Keratinocyte (primary cell): ENCODE measurements around the gene RPL18. TPM values are rescaled to one million over a fixed set of nuclear protein-coding genes. Genes with fewer than 3 reads are reported as not detected.

Source experiments
- DNase-seq: peaks from one replicate; pipeline ENCODE4 v3.0.0-alpha.2; 2011; ENCODE audit warnings: low read depth, missing footprints, low spot score
- FAIRE-seq: peaks from 2 replicates; lab custom pipeline; 2011; peaks lifted over from hg19 to GRCh38; lab: Jason Lieb, UNC
- H2AFZ ChIP-seq: 2 replicates; pipeline ENCODE4 v1.6.0; 2012; ENCODE audit warnings: low read length, control low read depth, inconsistent platforms; ENCODE audit not compliant: control insufficient read depth
- H3K27ac ChIP-seq: 2 replicates; pipeline ENCODE4 v1.5.1; 2011; ENCODE audit warnings: low read length; ENCODE audit not compliant: control insufficient read depth, insufficient read depth
- H3K27me3 ChIP-seq: 3 replicates; pipeline ENCODE4 v1.6.0; 2011; ENCODE audit warnings: low read length; ENCODE audit not compliant: control insufficient read depth, insufficient read depth; ENCODE audit errors: extremely low read depth
- H3K36me3 ChIP-seq, 2 experiments: 2 replicates in 1 of 2; 3 replicates in 1 of 2; pipeline ENCODE4 v1.5.1; 2011; ENCODE audit warnings: low read length in 2 of 2, mild to moderate bottlenecking in 1 of 2; ENCODE audit not compliant: control insufficient read depth in 2 of 2, insufficient read depth in 2 of 2; ENCODE audit errors: extremely low read depth in 1 of 2
- H3K4me1 ChIP-seq: 3 replicates; pipeline ENCODE4 v1.5.1; 2011; ENCODE audit warnings: low read length; ENCODE audit not compliant: control insufficient read depth, insufficient read depth; ENCODE audit errors: extremely low read depth
- H3K4me2 ChIP-seq: 3 replicates; pipeline ENCODE4 v1.6.0; 2011; ENCODE audit warnings: low read depth, low read length; ENCODE audit not compliant: control insufficient read depth, insufficient read depth; ENCODE audit errors: extremely low read depth
- H3K4me3 ChIP-seq, 3 experiments: fragments of 200-600 bp in 1 of 3; sonication (generic) in 1 of 3; 2 replicates in 2 of 3; 3 replicates in 1 of 3; pipeline ENCODE4 v1.5.1; 2011 to 2016; ENCODE audit warnings: low read length in 3 of 3, mild to moderate bottlenecking in 3 of 3, control low read depth in 2 of 3, inconsistent platforms in 1 of 3, low read depth in 1 of 3, mixed read lengths in 1 of 3, mixed run types in 1 of 3, moderate library complexity in 1 of 3; ENCODE audit not compliant: control insufficient read depth in 2 of 3, insufficient read depth in 2 of 3; ENCODE audit errors: extremely low read depth in 1 of 3
- H3K79me2 ChIP-seq: 2 replicates; pipeline ENCODE4 v1.6.0; 2012; ENCODE audit warnings: low read length; ENCODE audit not compliant: control insufficient read depth, insufficient read depth
- H3K9ac ChIP-seq: 3 replicates; pipeline ENCODE4 v1.6.0; 2011; ENCODE audit warnings: low read length; ENCODE audit not compliant: control insufficient read depth, insufficient read depth; ENCODE audit errors: extremely low read depth
- H3K9me1 ChIP-seq: 3 replicates; pipeline ENCODE4 v1.6.0; 2011; ENCODE audit warnings: low read length; ENCODE audit not compliant: control insufficient read depth, insufficient read depth; ENCODE audit errors: extremely low read depth
- H3K9me3 ChIP-seq: 2 replicates; pipeline ENCODE4 v1.5.1; 2012; ENCODE audit warnings: low read depth, low read length; ENCODE audit not compliant: control insufficient read depth
- H4K20me1 ChIP-seq: 3 replicates; pipeline ENCODE4 v1.6.0; 2011; ENCODE audit warnings: low read length; ENCODE audit not compliant: control insufficient read depth, insufficient read depth; ENCODE audit errors: extremely low read depth
- CTCF ChIP-seq, 3 experiments: IDR thresholded peaks in 1 of 3; conservative IDR thresholded peaks in 1 of 3; optimal IDR thresholded peaks in 1 of 3; 2 replicates in 2 of 3; 3 replicates in 1 of 3; pipeline versions ENCODE3 to v1.5.1; 2011; ENCODE audit warnings: low read length in 3 of 3, mild to moderate bottlenecking in 3 of 3, moderate library complexity in 2 of 3, control low read depth in 1 of 3, inconsistent platforms in 1 of 3; ENCODE audit not compliant: insufficient read depth in 2 of 3; ENCODE audit errors: extremely low read depth in 1 of 3
- EZH2 ChIP-seq: IDR thresholded peaks from one replicate; pipeline ENCODE4 v1.6.1; 2012; ENCODE audit warnings: inconsistent platforms, mild to moderate bottlenecking, low read length, moderate library complexity
- dilution Hi-C: fragments of 300-500 bp; cut with MboI; formaldehyde crosslinking; loops from one replicate; pipeline ENCODE4 v1.7.0; 2020; ENCODE audit warnings: low sequenced_read_pairs; ENCODE audit not compliant: extremely low pct_ligation_motif_present
- polyA plus RNA-seq, 5 experiments: library from polyadenylated mRNA; depleted of rRNA in 3 of 5; stranded (reverse) in 3 of 5; stranded (forward) in 1 of 5; unstranded in 1 of 5; fragments of >200 nt; gene quantifications; 1 replicate in 1 of 5; 2 replicates in 3 of 5; 3 replicates in 1 of 5; pipeline versions ENCODE4 v1.2.1 to v1.2.3, GENCODE V29; 2011 to 2012; ENCODE audit warnings: missing spikeins in 2 of 5, low read depth in 1 of 5, low replicate concordance in 1 of 5

The RPL18 gene
- polyA plus RNA-seq, 1 donor (not counting 4 experiments of a cell fraction or from before 2014, with no cell fraction given), result 1,015 TPM

GRCh38 chr19:48603001-48603400 is 16.0 kb downstream of the RPL18 start:
- FAIRE-seq, result no peak
- Histone ChIP-seq H3K9ac (no peak overlapping the region), H3K9me3 (no peaks in the 10 kb centered on the region), H3K9me1 (no peaks in the 10 kb centered on the region), H3K36me3 (no peaks in the 10 kb centered on the region), H3K27me3 (no peaks in the 10 kb centered on the region), H3K4me2 (no peak overlapping the region), H3K79me2 (no peaks in the 10 kb centered on the region), H3K27ac (no peak overlapping the region), H3K4me1 (no peaks in the 10 kb centered on the region), H3K4me3 (no peak overlapping the region), H2AFZ (no peak overlapping the region), H4K20me1 (no peaks in the 10 kb centered on the region)
- dilution Hi-C loops, result no loop called here
- no peak for TF ChIP-seq CTCF (optimal IDR thresholded peaks at IDR 0.05 in 1 of 3, IDR thresholded peaks at IDR 0.05 in 1 of 3, conservative IDR thresholded peaks at IDR 0.05 in 1 of 3; ENCODE audit: extremely low read depth in 1 of 3, insufficient read depth in 2 of 3, low read length in 3 of 3)
- no peak for TF ChIP-seq EZH2
- no peak for DNase-seq

- no peak for FAIRE-seq
- no peaks in the 10 kb centered on the region for H3K4me1 ChIP-seq
- H3K27me3 ChIP-seq, result no peaks in the 10 kb centered on the region
- no peaks in the 10 kb centered on the region for H3K9me3 ChIP-seq
- H3K4me2 ChIP-seq, result no peak overlapping the region
- H3K9me1 ChIP-seq, result no peaks in the 10 kb centered on the region
- no peak overlapping the region for H2AFZ ChIP-seq
- no peaks in the 10 kb centered on the region for H3K36me3 ChIP-seq
- H4K20me1 ChIP-seq, result no peaks in the 10 kb centered on the region
- H3K9ac ChIP-seq, result no peak overlapping the region
- no peak overlapping the region for H3K4me3 ChIP-seq
- no peak for TF ChIP-seq EZH2
- TF ChIP-seq CTCF (optimal IDR thresholded peaks at IDR 0.05 in 1 of 3, IDR thresholded peaks at IDR 0.05 in 1 of 3, conservative IDR thresholded peaks at IDR 0.05 in 1 of 3; ENCODE audit: extremely low read depth in 1 of 3, insufficient read depth in 2 of 3, low read length in 3 of 3), result no peak
- no peak overlapping the region for H3K27ac ChIP-seq
- dilution Hi-C loops, result no loop called here
- no peak for DNase-seq
- H3K79me2 ChIP-seq, result no peaks in the 10 kb centered on the region
These were observed 18.1 kb downstream of the RPL18 start for GRCh38 chr19:48600679-48601417.
